B cell (primary cell): ENCODE measurements around the gene TTLL10. TPM values are rescaled to one million over a fixed set of nuclear protein-coding genes. Genes with fewer than 3 reads are reported as not detected.

Experiments used
- ATAC-seq: fragments of 200-7000 bp; cut with Tn5 transposase; one replicate; pipeline ENCODE4 v1.10.0; 2021; ENCODE audit warnings: low read depth, mild to moderate bottlenecking, moderate number of reproducible peaks, moderate library complexity
- CTCF ChIA-PET: fragments of 350-600 bp; sonication (Branson Sonifier 250); formaldehyde crosslinking; loops from one replicate; lab custom pipeline; 2021; ENCODE audit warnings: antibody characterized with exemption, inconsistent platforms; lab: Charles Lee
- POLR2A ChIA-PET: fragments of 350-600 bp; sonication (Branson Sonifier 250); formaldehyde crosslinking; loops from one replicate; lab custom pipeline; 2021; ENCODE audit warnings: antibody characterized with exemption; lab: Charles Lee
- DNase-seq: peaks from one replicate; pipeline ENCODE4 v3.0.0; 2013
- H2AFZ ChIP-seq: 2 replicates; pipeline ENCODE4 v1.6.1; 2012; ENCODE audit warnings: mild to moderate bottlenecking, low read depth, low read length; ENCODE audit not compliant: insufficient read depth, poor library complexity, severe bottlenecking
- H3K27ac ChIP-seq, 2 donors: 1 replicate in 1 of 2; 2 replicates in 1 of 2; pipeline ENCODE4 v1.5.1; 2012 to 2013; ENCODE audit warnings: low read length in 2 of 2, mild to moderate bottlenecking in 2 of 2, moderate library complexity in 1 of 2
- H3K27me3 ChIP-seq, 4 experiments: fragments of 200-600 bp in 1 of 4; sonication (generic) in 1 of 4; replicated peaks in 1 of 4; 1 replicate in 2 of 4; 2 replicates in 2 of 4; pipeline versions ENCODE4 v1.6.1 to v1.7.0; 2013 to 2016; ENCODE audit warnings: low read length in 3 of 4, mild to moderate bottlenecking in 2 of 4, mixed read lengths in 1 of 4, moderate library complexity in 1 of 4; ENCODE audit not compliant: insufficient read depth in 4 of 4, control insufficient read depth in 3 of 4; ENCODE audit errors: control extremely low read depth in 1 of 4
- H3K36me3 ChIP-seq, 2 experiments: replicated peaks in 1 of 2; 1 replicate in 1 of 2; 2 replicates in 1 of 2; pipeline versions ENCODE4 v1.6.1 to v1.7.1; 2013; ENCODE audit warnings: low read length in 1 of 2; ENCODE audit not compliant: insufficient read depth in 2 of 2, control insufficient read depth in 1 of 2; ENCODE audit errors: control extremely low read depth in 1 of 2, extremely low read depth in 1 of 2
- H3K4me1 ChIP-seq, 2 donors: fragments of 200-600 bp in 1 of 2; sonication (generic) in 1 of 2; 1 replicate in 1 of 2; 2 replicates in 1 of 2; pipeline versions ENCODE4 v1.5.1 to v1.6.1; 2013 to 2017; ENCODE audit warnings: low read length in 2 of 2; ENCODE audit not compliant: control insufficient read depth in 2 of 2, insufficient read depth in 2 of 2
- H3K4me2 ChIP-seq: replicated peaks from 2 replicates; pipeline ENCODE3; 2012; ENCODE audit warnings: mild to moderate bottlenecking, low read depth, low read length; ENCODE audit not compliant: poor library complexity, severe bottlenecking
- H3K4me3 ChIP-seq, 5 experiments: fragments of 200-600 bp in 1 of 5; sonication (generic) in 1 of 5; 1 replicate in 3 of 5; 2 replicates in 2 of 5; pipeline versions ENCODE4 v1.5.1 to v1.7.0; 2011 to 2016; ENCODE audit warnings: low read length in 4 of 5, mild to moderate bottlenecking in 4 of 5, low read depth in 2 of 5, control low read depth in 1 of 5, moderate library complexity in 1 of 5; ENCODE audit not compliant: insufficient read depth in 1 of 5; ENCODE audit errors: control extremely low read depth in 1 of 5, extremely low read depth in 1 of 5
- H3K79me2 ChIP-seq: fragments of 200-600 bp; sonication (generic); one replicate; pipeline ENCODE4 v1.6.0; 2016; ENCODE audit warnings: low read length; ENCODE audit not compliant: control insufficient read depth, insufficient read depth
- H3K9ac ChIP-seq: fragments of 200-600 bp; sonication (generic); 2 replicates; pipeline ENCODE4 v1.6.1; 2017; ENCODE audit warnings: mild to moderate bottlenecking, low read length, moderate library complexity
- H3K9me3 ChIP-seq, 3 donors: one replicate each; pipeline versions ENCODE4 v1.6.1 to v1.7.1; 2013; ENCODE audit warnings: low read length in 2 of 3; ENCODE audit not compliant: control insufficient read depth in 2 of 3, insufficient read depth in 1 of 3; ENCODE audit errors: control extremely low read depth in 1 of 3
- H4K20me1 ChIP-seq: 2 replicates; pipeline ENCODE4 v1.6.0; 2012; ENCODE audit warnings: mild to moderate bottlenecking, low read length; ENCODE audit not compliant: insufficient read depth, control insufficient read depth, poor library complexity, severe bottlenecking
- H3K27ac Mint-ChIP-seq: one replicate; pipeline ENCODE4 v1.8.0; 2021; ENCODE audit warnings: mixed read lengths
- H3K27me3 Mint-ChIP-seq: one replicate; pipeline ENCODE4 v1.8.0; 2021; ENCODE audit warnings: mixed read lengths
- H3K4me1 Mint-ChIP-seq: one replicate; pipeline ENCODE4 v1.8.0; 2021; ENCODE audit warnings: mixed read lengths
- H3K4me3 Mint-ChIP-seq: one replicate; pipeline ENCODE4 v1.8.0; 2021; ENCODE audit warnings: mixed read lengths
- H3K9me3 Mint-ChIP-seq: one replicate; pipeline ENCODE4 v1.8.0; 2022; ENCODE audit warnings: mixed read lengths; ENCODE audit not compliant: insufficient read depth
- EZH2 ChIP-seq: IDR thresholded peaks from 2 replicates; pipeline ENCODE4 v1.6.1; 2012; ENCODE audit warnings: borderline replicate concordance, low read depth, mild to moderate bottlenecking, moderate library complexity, low read length; ENCODE audit not compliant: insufficient read depth, poor library complexity, severe bottlenecking
- WGBS: methylation state at CpG from one replicate; pipeline ENCODE4 v1.1.5; 2013; ENCODE audit warnings: missing lambda C conversion rate; ENCODE audit not compliant: insufficient coverage; 5-methylcytosine and 5-hydroxymethylcytosine counted together
- intact Hi-C: fragments of 100-400 bp; cut with micrococcal nuclease; formaldehyde crosslinking; loops from one replicate; pipeline ENCODE4 v1.10.0; 2022
- polyA plus RNA-seq: library from polyadenylated mRNA; depleted of rRNA; stranded (reverse); fragments of >200 nt; gene quantifications from 2 replicates; pipeline ENCODE4 v1.2.3, GENCODE V29; 2012
- total RNA-seq, 2 donors: library from RNA; stranded (reverse); fragments of 120-200 nt in 1 of 2; gene quantifications; 1 replicate in 1 of 2; 2 replicates in 1 of 2; pipeline versions ENCODE4 v1.2.3 to v1.2.4, GENCODE V29; 2013 to 2022
- TF ChIP-seq, protein P1 (sequence below): fragments of 200-600 bp; IDR thresholded peaks from one replicate; pipeline ENCODE4 v1.8.0; 2022; ENCODE audit warnings: antibody characterized with exemption, mild to moderate bottlenecking

Gene TTLL10
- total and polyA plus RNA-seq, 2 donors (not counting 1 experiment from before 2014, with no cell fraction given): 0.37 to 0.45 TPM

DNA sequence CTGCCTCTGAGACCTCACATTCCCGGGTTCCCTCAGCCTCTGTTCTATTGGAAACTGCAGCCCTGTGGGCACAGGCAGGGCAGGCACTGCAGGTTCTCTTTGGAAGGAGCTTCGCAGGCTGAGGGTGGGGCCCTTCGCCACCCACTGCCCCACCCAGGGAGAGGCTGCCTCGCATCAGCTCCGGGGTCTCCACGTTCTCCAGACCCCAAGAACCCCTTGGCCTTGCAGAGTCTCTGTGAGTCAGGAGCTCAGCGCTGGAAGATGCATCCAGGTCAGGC, 49.2 kb upstream of the TTLL10 start:
- Mint-ChIP-seq H3K27ac (peak overlapping the region; percentile 41), H3K27me3 (peaks cover 2% of the 10 kb centered on the region), H3K9me3 (no peaks in the 10 kb centered on the region), H3K4me3 (no peak overlapping the region), H3K4me1 (peaks cover 17% of the 10 kb centered on the region)
- H3K4me1 ChIP-seq: peaks cover 25 to 27% of the 10 kb centered on the region in 2 donors
- 94% methylated on average over 7 of the region's 7 CpGs for WGBS
- no peak overlapping the region for H3K9ac ChIP-seq
- no peak for ATAC-seq
- POLR2A ChIA-PET: interaction anchor here (1.2 to 3.2 kb wide), 2 partner anchors 13 to 33 kb away, joined by 4 to 21 read pairs; no protein-coding TSS in a partner anchor
- DNase-seq: no peak
- no peak overlapping the region for H2AFZ ChIP-seq
- no peak overlapping the region for H3K27ac ChIP-seq
- peaks cover 0 to 17% (median 0%) of the 10 kb centered on the region in 3 donors for H3K9me3 ChIP-seq
- TF ChIP-seq, protein P1, sequence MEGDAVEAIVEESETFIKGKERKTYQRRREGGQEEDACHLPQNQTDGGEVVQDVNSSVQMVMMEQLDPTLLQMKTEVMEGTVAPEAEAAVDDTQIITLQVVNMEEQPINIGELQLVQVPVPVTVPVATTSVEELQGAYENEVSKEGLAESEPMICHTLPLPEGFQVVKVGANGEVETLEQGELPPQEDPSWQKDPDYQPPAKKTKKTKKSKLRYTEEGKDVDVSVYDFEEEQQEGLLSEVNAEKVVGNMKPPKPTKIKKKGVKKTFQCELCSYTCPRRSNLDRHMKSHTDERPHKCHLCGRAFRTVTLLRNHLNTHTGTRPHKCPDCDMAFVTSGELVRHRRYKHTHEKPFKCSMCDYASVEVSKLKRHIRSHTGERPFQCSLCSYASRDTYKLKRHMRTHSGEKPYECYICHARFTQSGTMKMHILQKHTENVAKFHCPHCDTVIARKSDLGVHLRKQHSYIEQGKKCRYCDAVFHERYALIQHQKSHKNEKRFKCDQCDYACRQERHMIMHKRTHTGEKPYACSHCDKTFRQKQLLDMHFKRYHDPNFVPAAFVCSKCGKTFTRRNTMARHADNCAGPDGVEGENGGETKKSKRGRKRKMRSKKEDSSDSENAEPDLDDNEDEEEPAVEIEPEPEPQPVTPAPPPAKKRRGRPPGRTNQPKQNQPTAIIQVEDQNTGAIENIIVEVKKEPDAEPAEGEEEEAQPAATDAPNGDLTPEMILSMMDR: no peak
- no peak for TF ChIP-seq EZH2
- no peaks in the 10 kb centered on the region for H3K36me3 ChIP-seq
- intact Hi-C loops: loop anchor here (5.0 kb wide), 1 partner anchor 48 kb away; the partner anchor contains the start of gene TTLL10
- H4K20me1 ChIP-seq: no peaks in the 10 kb centered on the region
- peaks cover 0 to 16% (median 0%) of the 10 kb centered on the region in 4 experiments for H3K27me3 ChIP-seq
- CTCF ChIA-PET: interaction anchor here (1.3 to 3.5 kb wide), 4 partner anchors 13 to 167 kb away, joined by 4 to 34 read pairs (median 6); no protein-coding TSS in a partner anchor
- no peak overlapping the region for H3K4me3 ChIP-seq
- H3K4me2 ChIP-seq: no peak overlapping the region
- H3K79me2 ChIP-seq: no peaks in the 10 kb centered on the region

- H3K27me3 ChIP-seq: peaks cover 0 to 11% (median 0%) of the 10 kb centered on the region in 4 experiments
- H3K27ac Mint-ChIP-seq: no peak overlapping the region
- H3K9me3 Mint-ChIP-seq: no peaks in the 10 kb centered on the region
- H3K4me3 ChIP-seq: no peak overlapping the region
- H3K79me2 ChIP-seq: no peaks in the 10 kb centered on the region
- ChIA-PET POLR2A (interaction anchor here (0.7 to 3.2 kb wide), 3 partner anchors 12 to 47 kb away, joined by 3 to 21 read pairs (median 4); no protein-coding TSS in a partner anchor), CTCF (interaction anchor here (1.3 to 1.8 kb wide), 4 partner anchors 76 to 167 kb away, joined by 3 to 7 read pairs (median 4); no protein-coding TSS in a partner anchor)
- H3K27me3 Mint-ChIP-seq: no peaks in the 10 kb centered on the region
- DNase-seq: peak; percentile 20
- 90% methylated on average over 28 of the region's 29 CpGs for WGBS
- ATAC-seq: no peak
- no peak overlapping the region for H3K27ac ChIP-seq
- H3K36me3 ChIP-seq: no peaks in the 10 kb centered on the region
- H2AFZ ChIP-seq: no peak overlapping the region
- H3K9me3 ChIP-seq: peaks cover 0 to 17% (median 0%) of the 10 kb centered on the region in 3 donors
- intact Hi-C loops: loop anchor here (5.0 kb wide), 1 partner anchor 47 kb away; the partner anchor contains the start of gene TTLL10
- TF ChIP-seq, protein P1: no peak
- TF ChIP-seq EZH2: no peak
- H3K9ac ChIP-seq: no peak overlapping the region
- H3K4me3 Mint-ChIP-seq: no peak overlapping the region
- peaks cover 17% of the 10 kb centered on the region for H3K4me1 Mint-ChIP-seq
- H3K4me1 ChIP-seq: peaks cover 25 to 27% of the 10 kb centered on the region in 2 donors
- no peak overlapping the region for H3K4me2 ChIP-seq
- no peaks in the 10 kb centered on the region for H4K20me1 ChIP-seq
Observed at GRCh38 chr1:1124786-1125642, 48.7 kb upstream of the TTLL10 start.
